Measurements from ENCODE around the gene LKAAEAR1.

Gene LKAAEAR1

DNA sequence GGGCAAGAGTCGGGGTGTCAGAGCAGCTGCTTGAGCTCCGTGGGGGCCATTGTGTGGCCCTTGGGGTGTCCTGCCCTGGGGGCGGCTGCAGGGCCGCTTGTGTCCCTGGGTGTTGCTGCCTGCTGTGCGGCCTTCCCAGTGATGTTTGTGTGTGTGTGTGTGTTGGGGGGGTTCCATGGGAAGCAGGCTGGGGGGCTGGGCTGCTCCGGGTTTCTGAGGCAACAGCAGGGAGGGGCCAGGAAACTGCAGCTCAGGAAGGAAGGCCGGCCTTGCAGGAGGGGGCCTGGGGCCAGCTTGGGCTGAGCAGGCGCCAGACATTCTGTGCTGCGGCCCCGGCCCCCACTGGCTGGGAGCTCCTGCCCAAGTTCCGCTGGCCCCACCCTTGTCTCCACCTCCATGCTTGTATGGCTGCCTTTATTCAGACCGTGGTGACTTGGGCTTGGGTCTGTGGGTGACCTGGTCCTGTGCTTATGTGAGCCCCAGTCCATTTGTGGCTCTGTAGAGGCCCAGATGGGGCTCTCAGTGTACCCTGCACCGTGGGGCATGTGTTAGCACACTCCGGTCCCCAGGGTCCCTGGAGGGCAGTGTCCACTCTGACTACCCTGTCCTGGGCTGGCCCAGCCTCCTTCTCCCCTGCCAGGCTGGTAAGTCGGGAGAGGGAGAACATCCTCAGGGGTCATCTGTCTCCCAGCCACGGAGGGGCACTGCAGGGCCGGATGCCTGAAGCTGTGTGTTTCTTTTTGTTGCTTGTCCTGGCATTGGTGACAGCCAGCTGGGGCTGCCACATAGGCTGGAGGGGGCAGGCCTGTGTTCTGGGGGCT lies 30.1 kb downstream of the LKAAEAR1 start:
- Histone ChIP-seq H3K4me3 (0 out of 2 replicates have a peak overlapping the region, but pooled peaks have one; percentile 18), H3K36me3 (no peaks in the 10 kb centered on the region), H3K9me3 (no peaks in the 10 kb centered on the region), H3K4me1 (peaks cover 91% of the 10 kb centered on the region), H3K4me2 (peak overlapping the region; percentile 89), H3K27me3 (peaks cover 54% of the 10 kb centered on the region), H3K27ac (0 out of 2 replicates have a peak overlapping the region, but pooled peaks have one; percentile 46), H4K20me1 (no peaks in the 10 kb centered on the region), H3K9ac (peak overlapping the region; percentile 61)
- TF ChIP-seq Cebpa-rat (IDR thresholded peaks at IDR 0.05) = no peak

DNA sequence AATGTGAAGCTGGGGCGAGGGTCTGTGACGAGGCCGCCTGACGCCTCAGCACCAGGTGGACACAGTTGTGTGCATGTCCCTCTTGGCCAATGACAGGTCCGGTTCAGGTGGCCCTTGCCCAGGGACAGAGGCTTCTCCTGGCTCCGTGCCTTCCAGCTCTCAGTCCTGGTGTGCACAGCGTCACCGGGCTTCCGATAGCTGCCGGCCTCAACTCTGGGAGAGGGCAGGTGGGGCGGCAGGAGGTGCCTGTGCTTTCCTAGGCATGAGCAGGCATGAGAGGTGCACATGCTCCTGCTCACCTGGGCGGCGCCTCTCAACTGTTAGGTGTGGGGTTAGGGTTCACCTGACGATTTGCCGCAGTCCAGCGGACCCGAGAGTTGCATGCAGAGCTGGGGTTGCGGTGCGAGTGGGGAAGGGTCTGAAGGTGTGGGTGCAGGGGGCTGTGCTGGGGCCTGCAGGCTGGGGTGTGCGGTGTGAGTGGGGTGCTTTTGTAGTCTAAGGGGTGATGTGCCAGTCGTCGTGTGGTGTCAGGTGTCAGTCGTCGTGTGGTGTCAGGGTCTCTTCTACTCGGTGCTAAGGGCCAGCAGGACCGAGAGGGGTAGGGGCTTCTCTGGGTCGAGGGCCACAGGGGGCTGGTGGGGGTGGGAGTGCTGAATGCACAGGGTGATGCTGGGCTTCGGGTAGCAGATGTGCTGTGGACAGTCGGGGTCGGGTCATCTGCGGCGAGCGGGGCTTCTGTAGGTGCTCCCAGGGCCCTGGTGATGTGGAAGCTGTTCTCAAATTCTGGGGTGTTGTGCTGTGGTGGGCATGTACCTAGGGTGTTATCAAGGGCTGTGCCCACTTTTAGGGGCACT lies 31.0 kb downstream of the LKAAEAR1 start:
- Histone ChIP-seq H3K4me3 (no peak overlapping the region), H3K4me1 (peaks cover 91% of the 10 kb centered on the region), H4K20me1 (peaks cover 5% of the 10 kb centered on the region), H3K4me2 (peak overlapping the region; percentile 89), H3K9ac (peak overlapping the region; percentile 61), H3K9me3 (no peaks in the 10 kb centered on the region), H3K27ac (0 out of 2 replicates have a peak overlapping the region, but pooled peaks have one; percentile 46), H3K36me3 (no peaks in the 10 kb centered on the region), H3K27me3 (peaks cover 62% of the 10 kb centered on the region)
- no peak for TF ChIP-seq Cebpa-rat (IDR thresholded peaks at IDR 0.05)

DNA sequence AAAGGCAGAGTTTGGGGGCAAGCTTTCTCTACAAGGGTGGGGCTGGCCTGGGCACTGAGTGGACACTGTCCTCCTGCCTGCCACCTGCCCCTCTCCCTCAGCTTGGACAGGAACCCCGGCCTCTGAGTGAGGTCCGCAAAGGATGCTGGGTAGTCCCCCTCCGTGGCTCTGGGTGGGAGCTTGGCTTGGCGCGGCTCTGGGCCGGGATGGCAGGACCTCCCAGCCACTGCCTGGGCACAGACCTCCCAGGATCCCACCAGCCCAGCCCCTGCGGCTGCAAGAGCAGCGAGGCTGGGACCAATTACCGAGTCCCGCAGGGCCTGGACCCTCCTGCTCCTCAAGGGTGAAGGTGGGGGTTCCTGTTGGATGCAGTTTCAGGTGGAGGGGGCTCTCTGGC lies 31.9 kb downstream of the LKAAEAR1 start:
- Histone ChIP-seq H3K9me3 (no peaks in the 10 kb centered on the region), H3K4me2 (peak overlapping the region; percentile 6; the same call in 1 of the 2 replicates), H3K27ac (no peak overlapping the region), H3K4me3 (no peak overlapping the region), H3K36me3 (no peaks in the 10 kb centered on the region), H3K9ac (no peak overlapping the region), H4K20me1 (peaks cover 12% of the 10 kb centered on the region), H3K4me1 (peaks cover 88% of the 10 kb centered on the region), H3K27me3 (peaks cover 71% of the 10 kb centered on the region)
- no peak for TF ChIP-seq Cebpa-rat (IDR thresholded peaks at IDR 0.05)

DNA sequence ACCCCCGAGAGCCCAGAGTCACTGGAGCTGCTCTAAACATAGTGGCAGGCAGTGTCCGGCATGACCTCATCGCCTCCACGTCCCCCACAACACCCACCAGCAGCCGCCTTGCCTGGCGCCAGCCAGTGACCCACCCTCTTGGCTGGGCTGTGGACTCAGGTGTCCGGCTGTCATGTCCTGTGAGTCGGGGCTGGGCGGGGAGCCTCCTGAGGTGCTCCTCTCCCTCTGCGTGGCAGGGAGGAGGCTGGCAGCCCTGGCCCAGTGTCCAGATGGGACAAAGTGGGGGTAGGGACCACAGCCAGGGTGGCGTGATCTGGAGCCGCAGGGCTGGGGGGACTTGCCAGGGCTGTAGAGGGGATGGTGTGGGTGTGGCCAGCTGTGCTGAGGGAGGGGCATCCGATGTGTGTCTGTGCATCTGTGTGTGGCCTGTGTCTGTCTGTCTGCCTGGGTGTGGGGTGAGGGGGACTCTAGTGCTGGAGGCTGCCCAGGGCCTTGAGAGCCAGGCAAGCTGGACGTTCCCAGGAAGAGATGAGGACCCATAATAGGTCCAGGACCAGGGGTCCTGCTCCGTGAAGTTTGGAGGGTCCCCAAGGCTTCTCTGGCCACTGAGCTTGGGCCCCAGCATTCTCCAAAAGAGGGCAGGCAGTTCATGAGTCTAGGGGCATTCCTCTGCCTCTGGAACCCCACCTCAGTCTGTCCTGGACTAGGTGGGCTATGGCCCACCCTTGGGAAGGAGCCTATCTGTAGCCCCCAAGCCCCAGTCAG lies 32.5 kb downstream of the LKAAEAR1 start:
- TF ChIP-seq Cebpa-rat (IDR thresholded peaks at IDR 0.05) = no peak
- H3K4me3 ChIP-seq = no peak overlapping the region
- H4K20me1 ChIP-seq = peaks cover 12% of the 10 kb centered on the region
- peak overlapping the region; percentile 94 for H3K4me2 ChIP-seq
- no peaks in the 10 kb centered on the region for H3K36me3 ChIP-seq
- H3K4me1 ChIP-seq = peaks cover 82% of the 10 kb centered on the region
- H3K9me3 ChIP-seq = no peaks in the 10 kb centered on the region
- H3K9ac ChIP-seq = no peak overlapping the region
- peaks cover 77% of the 10 kb centered on the region for H3K27me3 ChIP-seq
- H3K27ac ChIP-seq = no peak overlapping the region

DNA sequence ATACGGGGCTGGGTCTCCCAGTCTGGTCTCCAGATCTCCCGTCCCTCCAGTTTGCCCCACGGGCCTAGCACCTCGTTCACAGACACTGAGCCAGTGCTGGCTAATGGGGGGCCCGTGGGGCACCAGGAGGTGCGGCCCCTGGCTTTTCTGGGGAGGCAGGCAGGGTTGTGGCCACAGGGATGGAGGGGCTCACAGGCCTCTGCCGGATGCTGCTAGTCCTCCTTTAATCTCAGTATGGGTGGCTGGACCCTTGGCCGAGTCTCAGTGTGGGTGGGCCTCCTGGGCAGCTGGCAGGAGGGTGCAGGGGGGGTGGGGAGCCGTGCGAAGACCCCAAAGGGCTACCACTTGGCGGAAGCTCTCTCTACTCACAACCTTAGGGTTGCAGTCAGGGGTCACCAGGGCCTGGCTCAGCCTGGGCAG lies 33.2 kb downstream of the LKAAEAR1 start:
- no peak overlapping the region for H3K4me3 ChIP-seq
- no peak overlapping the region for H3K27ac ChIP-seq
- H3K9me3 ChIP-seq = no peaks in the 10 kb centered on the region
- no peaks in the 10 kb centered on the region for H3K36me3 ChIP-seq
- no peak for TF ChIP-seq Cebpa-rat (IDR thresholded peaks at IDR 0.05)
- no peak overlapping the region for H3K9ac ChIP-seq
- peaks cover 84% of the 10 kb centered on the region for H3K27me3 ChIP-seq
- H3K4me1 ChIP-seq = peaks cover 75% of the 10 kb centered on the region
- peaks cover 12% of the 10 kb centered on the region for H4K20me1 ChIP-seq
- peak overlapping the region; percentile 94 for H3K4me2 ChIP-seq

DNA sequence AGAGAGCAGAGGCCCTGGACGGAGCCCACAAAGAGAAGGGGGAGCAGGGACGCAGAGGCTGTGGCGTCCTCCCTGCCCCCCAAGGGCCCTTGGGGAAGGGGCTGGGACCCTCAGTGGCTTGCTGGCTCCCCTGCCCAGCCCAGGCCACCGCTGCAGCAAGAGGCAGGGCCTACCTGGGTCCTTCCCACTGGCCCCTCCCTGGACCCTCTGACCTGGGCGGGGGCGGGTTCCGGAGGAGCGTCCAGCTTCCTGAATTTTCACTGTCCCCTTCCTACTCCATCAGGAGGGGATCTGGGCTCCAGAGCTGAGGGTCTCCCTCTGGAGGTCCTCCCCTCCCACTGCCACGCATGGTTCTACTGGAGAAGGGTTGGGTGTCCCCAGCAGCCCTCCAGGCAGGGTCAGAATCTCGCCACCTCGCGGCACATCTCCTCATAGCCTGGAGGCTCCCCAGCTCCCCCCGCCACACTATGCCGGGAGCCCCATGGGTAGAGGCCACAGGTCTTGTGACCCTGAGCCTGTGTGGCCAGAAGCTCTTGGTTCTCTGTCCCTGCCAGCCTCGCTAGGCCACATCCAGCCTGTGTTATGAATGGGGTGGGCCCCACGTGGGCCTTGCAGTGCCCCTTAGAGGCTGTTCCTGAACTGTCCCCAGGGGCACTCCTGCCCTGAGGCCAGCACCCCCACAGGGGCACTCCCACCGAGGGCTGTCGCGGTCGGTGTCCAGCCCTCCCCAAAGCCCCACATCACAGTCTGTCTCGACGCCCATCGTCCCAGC lies 33.8 kb downstream of the LKAAEAR1 start:
- no peak overlapping the region for H3K27ac ChIP-seq
- H3K4me2 ChIP-seq = peak overlapping the region; percentile 94
- peaks cover 12% of the 10 kb centered on the region for H4K20me1 ChIP-seq
- H3K4me3 ChIP-seq = peak overlapping the region; percentile 66
- H3K9me3 ChIP-seq = no peaks in the 10 kb centered on the region
- no peaks in the 10 kb centered on the region for H3K36me3 ChIP-seq
- no peak for TF ChIP-seq Cebpa-rat (IDR thresholded peaks at IDR 0.05)
- H3K4me1 ChIP-seq = peaks cover 72% of the 10 kb centered on the region
- H3K9ac ChIP-seq = peak overlapping the region; percentile 57; the same call in 1 of the 2 replicates
- H3K27me3 ChIP-seq = peaks cover 90% of the 10 kb centered on the region

DNA sequence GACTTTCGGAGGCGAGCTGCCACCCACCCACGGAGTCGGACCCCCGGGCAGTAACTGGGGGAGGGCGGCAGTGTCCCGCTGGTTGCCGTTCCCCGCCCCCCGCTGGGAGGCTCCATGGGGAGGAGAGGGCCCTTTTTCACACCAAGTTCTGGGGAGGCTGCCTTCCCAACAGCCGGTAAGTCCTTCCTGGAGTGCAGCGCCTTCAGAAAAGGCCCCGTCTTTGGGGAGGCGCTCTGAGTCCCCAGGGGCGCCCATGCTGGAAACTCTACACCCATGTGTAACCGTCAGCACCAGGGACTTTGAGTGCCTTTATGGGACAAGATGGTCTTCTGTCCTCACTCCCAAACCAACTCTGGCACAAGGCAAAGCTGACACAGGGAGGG lies 34.3 kb downstream of the LKAAEAR1 start:
- peak overlapping the region; percentile 66 for H3K4me3 ChIP-seq
- peak overlapping the region; percentile 94 for H3K4me2 ChIP-seq
- peaks cover 12% of the 10 kb centered on the region for H4K20me1 ChIP-seq
- TF ChIP-seq Cebpa-rat (IDR thresholded peaks at IDR 0.05) = no peak
- no peak overlapping the region for H3K27ac ChIP-seq
- no peaks in the 10 kb centered on the region for H3K36me3 ChIP-seq
- peak overlapping the region; percentile 57; the same call in 1 of the 2 replicates for H3K9ac ChIP-seq
- H3K9me3 ChIP-seq = no peaks in the 10 kb centered on the region
- peaks cover 95% of the 10 kb centered on the region for H3K27me3 ChIP-seq
- H3K4me1 ChIP-seq = peaks cover 68% of the 10 kb centered on the region

DNA sequence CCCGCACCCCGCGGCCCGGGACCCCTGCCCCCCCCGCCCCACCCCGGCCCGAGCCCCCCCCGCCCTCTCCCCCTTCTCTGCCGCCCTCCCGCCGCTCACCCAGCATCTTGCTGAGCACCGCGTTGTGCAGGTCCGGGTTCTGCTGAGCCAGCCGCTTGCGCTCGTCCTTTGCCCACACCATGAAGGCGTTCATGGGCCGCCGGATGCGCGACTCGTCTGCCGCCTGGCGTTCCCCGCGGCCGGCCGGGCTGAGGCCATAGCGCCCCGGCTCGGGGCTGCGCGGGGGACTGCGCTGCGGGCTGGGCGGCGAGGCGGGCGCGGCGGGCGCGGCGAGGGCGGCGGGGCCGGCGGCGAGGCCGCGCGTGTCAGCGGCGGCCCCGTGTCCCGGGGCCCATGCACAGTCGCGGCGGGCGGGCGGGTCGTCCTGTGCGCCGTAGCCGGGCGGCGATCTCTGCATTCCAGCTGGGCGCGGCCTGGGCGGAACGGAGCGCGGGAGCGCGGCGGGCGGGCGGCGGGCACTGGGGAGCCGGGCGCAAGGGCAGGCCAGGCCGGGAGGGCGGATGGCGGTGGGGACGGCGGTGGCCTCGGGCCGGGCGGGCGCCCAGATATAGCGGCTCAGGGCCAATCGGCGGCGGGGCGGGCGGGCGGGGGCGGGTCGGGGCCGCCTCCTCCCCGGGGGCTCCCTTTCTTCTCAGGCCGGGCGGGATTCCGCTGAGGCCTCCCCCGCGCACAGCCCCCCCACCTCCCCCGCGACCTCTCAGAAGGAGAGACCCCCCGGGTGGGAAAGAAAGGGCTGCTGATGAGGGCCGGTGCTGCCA lies 34.9 kb downstream of the LKAAEAR1 start, which contains the start of gene SOX18:
Gene SOX18 (minus strand): TSS at position 580 of the 818 bp plus-strand sequence. CDS start 123 bp downstream, at position 457.
- peaks cover 62% of the 10 kb centered on the region for H3K4me1 ChIP-seq
- H3K27ac ChIP-seq = no peak within 1 kb of the TSS
- no peaks in the 10 kb centered on the region for H3K36me3 ChIP-seq
- H3K9ac ChIP-seq = peak within 1 kb of the TSS; percentile 57; the same call in 1 of the 2 replicates
- H3K27me3 ChIP-seq = peaks cover 99% of the 10 kb centered on the region
- H3K9me3 ChIP-seq = no peaks in the 10 kb centered on the region
- H4K20me1 ChIP-seq = peaks cover 12% of the 10 kb centered on the region
- peak within 1 kb of the TSS; percentile 94 for H3K4me2 ChIP-seq
- no peak for TF ChIP-seq Cebpa-rat (IDR thresholded peaks at IDR 0.05)
- H3K4me3 ChIP-seq = peak within 1 kb of the TSS; percentile 66
